Ovary (tissue), 3 donors: ENCODE measurements around the gene TOR1AIP2.

Experiments
- CTCF ChIP-seq, 3 donors: fragments of 450-650 bp in 2 of 3; fragments of 200-600 bp in 1 of 3; IDR thresholded peaks; one replicate each; pipeline versions ENCODE4 v1.5.1 to v1.8.0; 2016 to 2022; ENCODE audit warnings: antibody characterized with exemption in 3 of 3, mild to moderate bottlenecking in 1 of 3
- POLR2A ChIP-seq: fragments of 450-650 bp; IDR thresholded peaks from one replicate; pipeline ENCODE4 v1.6.1; 2017; ENCODE audit warnings: antibody characterized with exemption, mild to moderate bottlenecking, moderate library complexity
- donor health status: DM: no; HTN: no; CAD: no.

GRCh38 chr1:179807291-179807690 lies 70.3 kb downstream of the TOR1AIP2 start:
- no peak for TF ChIP-seq POLR2A
- no peak for TF ChIP-seq CTCF (IDR thresholded peaks at IDR 0.05)
